KMS-11 (cell line): Measurements from ENCODE around the gene MAMDC2.

ENCODE experiments used
- H2AFZ ChIP-seq: fragments of 200-600 bp; sonication (generic); 2 replicates; pipeline ENCODE4 v1.6.1; 2016; ENCODE audit warnings: antibody characterized with exemption, mixed run types, low read depth
- H3K27ac ChIP-seq: fragments of 200-600 bp; sonication (generic); 2 replicates; pipeline ENCODE4 v1.6.1; 2016; ENCODE audit warnings: mild to moderate bottlenecking, mixed run types
- H3K27me3 ChIP-seq: fragments of 200-600 bp; sonication (generic); 2 replicates; pipeline ENCODE4 v1.6.1; 2017; ENCODE audit warnings: mild to moderate bottlenecking, low read depth, mixed run types, moderate library complexity; ENCODE audit not compliant: insufficient read depth
- H3K36me3 ChIP-seq: fragments of 200-600 bp; sonication (generic); 2 replicates; pipeline ENCODE4 v1.6.1; 2017; ENCODE audit warnings: mild to moderate bottlenecking, mixed run types; ENCODE audit not compliant: insufficient read depth
- H3K4me1 ChIP-seq: fragments of 200-600 bp; sonication (generic); 2 replicates; pipeline ENCODE4 v1.6.1; 2016; ENCODE audit warnings: mild to moderate bottlenecking, low read depth, mixed run types; ENCODE audit not compliant: poor library complexity, severe bottlenecking
- H3K4me2 ChIP-seq: fragments of 200-600 bp; sonication (generic); 2 replicates; pipeline ENCODE4 v1.7.0; 2016; ENCODE audit warnings: mild to moderate bottlenecking, mixed run types
- H3K4me3 ChIP-seq: fragments of 200-600 bp; sonication (generic); IDR thresholded peaks from 2 replicates; pipeline ENCODE4 v1.6.1; 2017; ENCODE audit warnings: low read depth, low read length, mixed read lengths; ENCODE audit not compliant: insufficient read depth
- H3K79me2 ChIP-seq: fragments of 200-600 bp; sonication (generic); 2 replicates; pipeline ENCODE4 v1.6.1; 2016; ENCODE audit warnings: low read depth, mixed run types; ENCODE audit not compliant: insufficient read depth
- H3K9ac ChIP-seq: fragments of 200-600 bp; sonication (generic); 2 replicates; pipeline ENCODE4 v1.6.1; 2016; ENCODE audit warnings: mild to moderate bottlenecking, mixed run types
- H4K20me1 ChIP-seq: fragments of 200-600 bp; sonication (generic); 2 replicates; pipeline ENCODE4 v1.6.1; 2016; ENCODE audit warnings: mild to moderate bottlenecking, mixed run types; ENCODE audit not compliant: insufficient read depth
- CTCF ChIP-seq: fragments of 200-600 bp; sonication (generic); conservative IDR thresholded peaks from 2 replicates; pipeline ENCODE4 v1.6.1; 2017; ENCODE audit warnings: low read depth, mild to moderate bottlenecking, antibody characterized with exemption, low read length, moderate library complexity, mixed read lengths

MAMDC2 gene

GRCh38 chr9:70147651-70148050 is 104.0 kb downstream of the MAMDC2 start:
- Histone ChIP-seq H3K79me2 (no peaks in the 10 kb centered on the region), H3K9ac (no peak overlapping the region), H3K36me3 (no peaks in the 10 kb centered on the region), H2AFZ (no peak overlapping the region), H3K4me1 (no peaks in the 10 kb centered on the region), H3K4me3 (no peak overlapping the region), H3K27ac (no peak overlapping the region), H3K27me3 (no peaks in the 10 kb centered on the region), H4K20me1 (no peaks in the 10 kb centered on the region), H3K4me2 (no peak overlapping the region)
- TF ChIP-seq CTCF, result no peak

DNA sequence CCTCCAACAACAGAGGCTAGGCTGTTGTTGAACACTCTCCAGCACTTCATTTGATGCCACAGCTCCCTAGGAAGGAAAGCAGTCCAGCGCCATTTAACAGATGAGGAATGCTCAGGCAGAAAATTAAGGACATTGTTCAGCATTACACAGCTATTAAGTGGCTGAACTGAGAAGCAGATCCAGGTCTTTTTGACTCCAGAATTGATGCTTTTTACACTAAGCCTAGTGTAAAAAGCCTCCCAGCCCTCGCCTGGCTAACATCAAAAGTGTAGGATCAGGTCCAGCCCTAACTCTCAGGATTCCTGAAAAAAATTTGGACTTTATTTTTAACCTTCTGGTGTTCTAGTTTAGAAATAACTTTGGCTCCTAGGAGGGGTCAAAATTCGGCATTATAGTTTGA is 108.7 kb downstream of the MAMDC2 start:
- no peaks in the 10 kb centered on the region for H3K36me3 ChIP-seq

DNA sequence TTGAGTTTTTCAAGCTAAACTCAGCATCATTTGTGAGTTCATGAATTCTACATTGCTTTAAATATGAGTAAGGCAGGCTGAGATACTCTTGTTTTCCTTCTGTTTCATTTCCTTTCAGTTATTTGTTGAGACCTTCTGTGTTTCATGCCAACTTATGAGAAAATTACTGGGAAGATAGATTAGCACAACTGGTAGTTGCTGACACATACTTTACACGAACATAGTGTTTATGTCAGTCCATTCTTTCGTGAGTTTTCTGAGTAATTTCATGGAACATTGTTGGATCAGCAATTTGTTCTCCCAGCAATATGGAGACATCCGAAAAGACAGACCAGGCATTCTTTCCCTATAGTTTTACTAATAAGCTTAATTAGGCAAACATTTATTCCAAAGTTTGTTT is 113.1 kb downstream of the MAMDC2 start:
- H3K27ac ChIP-seq, result no peak overlapping the region
- TF ChIP-seq CTCF, result no peak
- H3K27me3 ChIP-seq, result no peaks in the 10 kb centered on the region
- no peaks in the 10 kb centered on the region for H3K79me2 ChIP-seq
- no peak overlapping the region for H3K4me2 ChIP-seq
- no peaks in the 10 kb centered on the region for H4K20me1 ChIP-seq
- no peak overlapping the region for H2AFZ ChIP-seq
- H3K9ac ChIP-seq, result no peak overlapping the region
- no peaks in the 10 kb centered on the region for H3K4me1 ChIP-seq
- H3K36me3 ChIP-seq, result no peaks in the 10 kb centered on the region
- no peak overlapping the region for H3K4me3 ChIP-seq

More for the DNA sequence above, 108.7 kb downstream of the MAMDC2 start:
- Histone ChIP-seq H3K4me1 (no peaks in the 10 kb centered on the region), H3K79me2 (no peaks in the 10 kb centered on the region), H3K4me3 (no peak overlapping the region), H3K9ac (no peak overlapping the region), H3K4me2 (no peak overlapping the region), H4K20me1 (no peaks in the 10 kb centered on the region), H3K27me3 (no peaks in the 10 kb centered on the region), H2AFZ (no peak overlapping the region), H3K27ac (no peak overlapping the region)
- no peak for TF ChIP-seq CTCF

GRCh38 chr9:70159630-70160029 is 116.0 kb downstream of the MAMDC2 start:
- Histone ChIP-seq H3K27me3 (no peaks in the 10 kb centered on the region), H3K4me1 (no peaks in the 10 kb centered on the region), H3K36me3 (no peaks in the 10 kb centered on the region), H3K27ac (no peak overlapping the region), H4K20me1 (no peaks in the 10 kb centered on the region), H2AFZ (no peak overlapping the region), H3K4me2 (no peak overlapping the region), H3K9ac (no peak overlapping the region), H3K79me2 (no peaks in the 10 kb centered on the region), H3K4me3 (no peak overlapping the region)
- TF ChIP-seq CTCF, result no peak
